ENCODE measurements around the gene TSPYL4.

The TSPYL4 gene

DNA sequence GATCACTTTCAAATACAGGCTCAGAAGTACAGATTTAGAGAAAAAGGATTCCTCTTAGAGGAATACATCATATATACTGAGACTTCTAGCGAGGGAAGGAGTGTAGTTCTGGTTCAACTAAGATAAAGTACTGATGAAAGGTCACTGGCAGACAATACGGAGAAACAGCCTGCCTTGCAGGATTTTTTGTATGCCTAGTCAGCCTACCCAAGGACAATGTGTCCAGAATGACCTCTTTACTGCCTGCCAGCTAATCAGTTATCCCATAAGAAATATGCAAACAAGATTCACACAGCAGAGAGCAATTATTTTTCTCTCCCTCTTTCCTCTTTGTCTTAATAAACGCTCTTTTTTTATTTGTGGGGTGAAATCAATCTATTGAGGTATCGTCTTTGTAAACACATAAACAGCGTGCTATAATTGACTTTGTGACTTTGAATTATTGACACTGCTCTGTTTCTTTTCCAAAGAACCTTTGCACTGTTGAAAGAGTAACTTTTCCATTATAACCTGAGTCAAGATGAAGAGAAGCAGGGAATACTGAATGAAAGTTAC, 1.4 kb upstream of the TSPYL4 start:
- H4K20me1 ChIP-seq (ENCODE audit: insufficient read depth, low read length), result no peaks in the 10 kb centered on the region
- no peaks in the 10 kb centered on the region for H3K9me3 ChIP-seq (ENCODE audit: insufficient read depth, low read length)
- H3K27me3 ChIP-seq (ENCODE audit: low read depth, low read length), result no peaks in the 10 kb centered on the region
- no peak overlapping the region for H2AFZ ChIP-seq (ENCODE audit: low read depth, low read length)
- H3K36me3 ChIP-seq (replicated peaks; ENCODE audit: low read depth, low read length), result no peaks in the 10 kb centered on the region
- H3K4me1 ChIP-seq (ENCODE audit: low read length), result peaks cover 7% of the 10 kb centered on the region
- H3K27ac ChIP-seq (ENCODE audit: low read length), result no peak overlapping the region
- H3K4me3 ChIP-seq (ENCODE audit: low read length), result no peak overlapping the region
- H3K4me2 ChIP-seq (ENCODE audit: low read length), result no peak overlapping the region
- H3K9ac ChIP-seq (ENCODE audit: low read length), result no peak overlapping the region
- H3K79me2 ChIP-seq (ENCODE audit: low read length), result peaks cover 29% of the 10 kb centered on the region
- TF ChIP-seq, protein P1, sequence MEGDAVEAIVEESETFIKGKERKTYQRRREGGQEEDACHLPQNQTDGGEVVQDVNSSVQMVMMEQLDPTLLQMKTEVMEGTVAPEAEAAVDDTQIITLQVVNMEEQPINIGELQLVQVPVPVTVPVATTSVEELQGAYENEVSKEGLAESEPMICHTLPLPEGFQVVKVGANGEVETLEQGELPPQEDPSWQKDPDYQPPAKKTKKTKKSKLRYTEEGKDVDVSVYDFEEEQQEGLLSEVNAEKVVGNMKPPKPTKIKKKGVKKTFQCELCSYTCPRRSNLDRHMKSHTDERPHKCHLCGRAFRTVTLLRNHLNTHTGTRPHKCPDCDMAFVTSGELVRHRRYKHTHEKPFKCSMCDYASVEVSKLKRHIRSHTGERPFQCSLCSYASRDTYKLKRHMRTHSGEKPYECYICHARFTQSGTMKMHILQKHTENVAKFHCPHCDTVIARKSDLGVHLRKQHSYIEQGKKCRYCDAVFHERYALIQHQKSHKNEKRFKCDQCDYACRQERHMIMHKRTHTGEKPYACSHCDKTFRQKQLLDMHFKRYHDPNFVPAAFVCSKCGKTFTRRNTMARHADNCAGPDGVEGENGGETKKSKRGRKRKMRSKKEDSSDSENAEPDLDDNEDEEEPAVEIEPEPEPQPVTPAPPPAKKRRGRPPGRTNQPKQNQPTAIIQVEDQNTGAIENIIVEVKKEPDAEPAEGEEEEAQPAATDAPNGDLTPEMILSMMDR (IDR thresholded peaks at IDR 0.05; ENCODE audit: low read depth, low read length), result no peak
- no peak for TF ChIP-seq EZH2phosphoT487 (IDR thresholded peaks at IDR 0.05; ENCODE audit: low read depth)

GRCh38 chr6:116254297-116255056, 602 bp upstream of the TSPYL4 start:
- Histone ChIP-seq H3K9me3 (ENCODE audit: insufficient read depth, low read length) (no peaks in the 10 kb centered on the region), H3K4me2 (ENCODE audit: low read length) (peak overlapping the region; percentile 80), H3K27ac (ENCODE audit: low read length) (no peak overlapping the region; the same call in 1 of the 2 replicates), H3K9ac (ENCODE audit: low read length) (peak overlapping the region; percentile 78), H3K27me3 (ENCODE audit: low read depth, low read length) (no peaks in the 10 kb centered on the region), H3K4me3 (ENCODE audit: low read length) (peak overlapping the region; percentile 99), H3K36me3 (replicated peaks; ENCODE audit: low read depth, low read length) (no peaks in the 10 kb centered on the region), H2AFZ (ENCODE audit: low read depth, low read length) (peak overlapping the region; percentile 99), H4K20me1 (ENCODE audit: insufficient read depth, low read length) (no peaks in the 10 kb centered on the region), H3K4me1 (ENCODE audit: low read length) (peaks cover 9% of the 10 kb centered on the region), H3K79me2 (ENCODE audit: low read length) (peaks cover 33% of the 10 kb centered on the region)
- no peak for TF ChIP-seq EZH2phosphoT487 (IDR thresholded peaks at IDR 0.05; ENCODE audit: low read depth)

DNA sequence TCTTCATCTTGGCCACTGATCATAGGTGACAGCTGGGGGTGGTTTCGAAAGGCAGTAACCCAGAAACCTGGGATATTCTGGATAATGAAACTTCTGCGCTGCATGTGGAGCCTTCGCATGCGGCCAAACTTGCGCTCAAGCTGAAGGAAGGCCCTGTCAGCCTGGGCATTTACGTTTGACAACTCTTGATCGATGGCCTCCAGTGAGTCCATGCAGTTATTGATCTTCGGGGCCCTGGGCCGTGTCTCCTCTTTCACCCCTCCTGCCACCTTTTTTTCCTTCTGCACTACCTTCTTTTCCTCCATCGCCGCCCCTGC, 729 bp downstream of the TSPYL4 start:
- Histone ChIP-seq H4K20me1 (ENCODE audit: insufficient read depth, low read length) (no peaks in the 10 kb centered on the region), H3K27ac (ENCODE audit: low read length) (no peak overlapping the region), H3K4me3 (ENCODE audit: low read length) (peak overlapping the region; percentile 99), H3K4me2 (ENCODE audit: low read length) (peak overlapping the region; percentile 80), H3K79me2 (ENCODE audit: low read length) (peaks cover 37% of the 10 kb centered on the region), H3K4me1 (ENCODE audit: low read length) (peaks cover 22% of the 10 kb centered on the region), H3K9ac (ENCODE audit: low read length) (peak overlapping the region; percentile 78), H2AFZ (ENCODE audit: low read depth, low read length) (peak overlapping the region; percentile 87; the same call in 1 of the 2 replicates), H3K9me3 (ENCODE audit: insufficient read depth, low read length) (no peaks in the 10 kb centered on the region), H3K27me3 (ENCODE audit: low read depth, low read length) (no peaks in the 10 kb centered on the region), H3K36me3 (replicated peaks; ENCODE audit: low read depth, low read length) (peaks cover 5% of the 10 kb centered on the region)
- TF ChIP-seq, protein P1 (IDR thresholded peaks at IDR 0.05; ENCODE audit: low read depth, low read length), result no peak
- TF ChIP-seq EZH2phosphoT487 (IDR thresholded peaks at IDR 0.05; ENCODE audit: low read depth), result no peak

DNA sequence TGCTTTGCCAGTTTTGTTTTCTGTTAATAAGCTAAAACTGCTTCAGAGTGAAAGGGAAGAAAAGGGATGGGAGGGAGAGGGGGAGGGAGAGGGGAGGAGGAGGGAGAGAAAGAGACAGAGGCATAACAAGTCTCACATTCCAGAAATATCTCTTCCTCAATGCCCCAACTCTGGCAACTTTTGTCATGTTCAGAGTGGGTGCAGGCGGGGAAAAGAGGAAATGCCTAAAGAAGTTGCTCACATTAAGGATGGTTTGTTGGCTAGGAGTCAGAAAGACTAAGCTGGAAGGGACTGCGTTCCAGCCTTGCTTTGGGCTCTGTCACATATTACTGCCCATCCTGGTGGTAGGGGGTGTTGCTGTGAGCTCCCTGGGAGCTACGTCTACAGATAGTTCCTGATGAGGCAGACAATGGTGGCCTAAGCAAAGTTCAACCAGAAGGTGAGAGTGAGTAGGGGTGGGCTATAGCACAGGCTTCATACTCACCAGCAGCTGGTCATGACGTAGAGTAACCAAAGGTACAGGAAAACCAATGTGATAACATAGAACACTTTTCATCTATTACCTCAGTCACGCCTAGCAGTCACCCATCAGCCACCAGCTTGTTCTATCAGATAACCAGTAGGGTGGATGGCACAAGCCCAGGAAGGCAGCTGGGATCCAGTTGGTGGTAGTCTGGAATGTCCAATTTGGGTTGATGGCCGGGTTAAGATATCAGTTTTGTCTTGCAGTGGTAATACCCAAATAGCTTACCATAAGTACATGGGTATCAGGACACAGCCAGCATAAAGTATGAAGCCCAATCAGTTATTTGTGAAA, 2.1 kb downstream of the TSPYL4 start:
- Histone ChIP-seq H3K27me3 (ENCODE audit: low read depth, low read length) (no peaks in the 10 kb centered on the region), H3K36me3 (replicated peaks; ENCODE audit: low read depth, low read length) (peaks cover 10% of the 10 kb centered on the region), H2AFZ (ENCODE audit: low read depth, low read length) (no peak overlapping the region), H3K9me3 (ENCODE audit: insufficient read depth, low read length) (no peaks in the 10 kb centered on the region), H4K20me1 (ENCODE audit: insufficient read depth, low read length) (no peaks in the 10 kb centered on the region), H3K79me2 (ENCODE audit: low read length) (peaks cover 37% of the 10 kb centered on the region), H3K27ac (ENCODE audit: low read length) (no peak overlapping the region), H3K4me1 (ENCODE audit: low read length) (peaks cover 36% of the 10 kb centered on the region), H3K9ac (ENCODE audit: low read length) (no peak overlapping the region), H3K4me3 (ENCODE audit: low read length) (no peak overlapping the region), H3K4me2 (ENCODE audit: low read length) (no peak overlapping the region)
- TF ChIP-seq, protein P1 (IDR thresholded peaks at IDR 0.05; ENCODE audit: low read depth, low read length), result no peak
- no peak for TF ChIP-seq EZH2phosphoT487 (IDR thresholded peaks at IDR 0.05; ENCODE audit: low read depth)
